Prostate gland (tissue), 2 donors: Measurements from ENCODE around the gene SMIM1. TPM values are rescaled to one million over a fixed set of nuclear protein-coding genes. Genes with fewer than 3 reads are reported as not detected.
A peak's percentile ranks its signal among the peaks of the same experiment; 100 is the strongest.

ENCODE experiments used
- DNase-seq: peaks from one replicate; pipeline ENCODE4 v3.0.0-alpha.2; 2019; ENCODE audit warnings: low spot score
- H3K27ac ChIP-seq, 2 donors: fragments of 200-600 bp; sonication (generic); 2 replicates each; pipeline ENCODE4 v1.5.1; 2017 to 2019
- H3K27me3 ChIP-seq: fragments of 200-600 bp; sonication (generic); replicated peaks from 2 replicates; pipeline ENCODE4 v1.5.1; 2019; ENCODE audit not compliant: insufficient read depth
- H3K36me3 ChIP-seq, 2 donors: fragments of 200-600 bp; sonication (generic); 1 replicate in 1 of 2; 2 replicates in 1 of 2; pipeline versions ENCODE4 v1.5.1 to v1.8.1; 2017 to 2019
- H3K4me1 ChIP-seq: fragments of 200-600 bp; sonication (generic); replicated peaks from 2 replicates; pipeline ENCODE4 v1.5.1; 2019
- H3K4me3 ChIP-seq, 2 donors: fragments of 200-600 bp; sonication (generic); 2 replicates each; pipeline ENCODE4 v1.5.1; 2017 to 2019
- H3K9me3 ChIP-seq: fragments of 200-600 bp; sonication (generic); 2 replicates; pipeline ENCODE4 v1.5.1; 2017
- POLR2A ChIP-seq: fragments of 450-650 bp; IDR thresholded peaks from one replicate; pipeline ENCODE4 v1.6.1; 2016; ENCODE audit warnings: antibody characterized with exemption, mild to moderate bottlenecking
- POLR2AphosphoS5 ChIP-seq: sonication (generic); formaldehyde crosslinking; IDR thresholded peaks from one replicate; pipeline ENCODE4 v1.6.1; 2017; ENCODE audit warnings: antibody characterized with exemption
- WGBS: methylation state at CpG from one replicate; pipeline ENCODE4 v1.1.5; 2018; 5-methylcytosine and 5-hydroxymethylcytosine counted together
- intact Hi-C: fragments of 100-400 bp; cut with DNase I; formaldehyde crosslinking; loops from one replicate; pipeline ENCODE4 v1.14.2; 2022
- total RNA-seq, 2 donors: library from RNA; depleted of rRNA; stranded (reverse); fragments of >200 nt; gene quantifications; one replicate each; pipeline ENCODE4 v1.1.0, GENCODE V29; 2016
- TF ChIP-seq, protein P1 (sequence below), 4 experiments: fragments of 200-600 bp in 2 of 4; fragments of 450-650 bp in 2 of 4; sonication (generic) in 2 of 4; IDR thresholded peaks; 1 replicate in 3 of 4; 2 replicates in 1 of 4; pipeline ENCODE4 v1.5.1; 2016 to 2019; ENCODE audit warnings: antibody characterized with exemption in 4 of 4, mild to moderate bottlenecking in 2 of 4, moderate library complexity in 2 of 4

Gene SMIM1
- total RNA-seq, 2 donors from 2014 or later, result 17.7 to 148 TPM

- Histone ChIP-seq H3K27ac (no peak overlapping the region), H3K36me3 (no peaks in the 10 kb centered on the region), H3K9me3 (no peaks in the 10 kb centered on the region), H3K27me3 (no peaks in the 10 kb centered on the region), H3K4me3 (no peak overlapping the region), H3K4me1 (no peaks in the 10 kb centered on the region)
- no peak for TF ChIP-seq POLR2AphosphoS5
- TF ChIP-seq, protein P1, sequence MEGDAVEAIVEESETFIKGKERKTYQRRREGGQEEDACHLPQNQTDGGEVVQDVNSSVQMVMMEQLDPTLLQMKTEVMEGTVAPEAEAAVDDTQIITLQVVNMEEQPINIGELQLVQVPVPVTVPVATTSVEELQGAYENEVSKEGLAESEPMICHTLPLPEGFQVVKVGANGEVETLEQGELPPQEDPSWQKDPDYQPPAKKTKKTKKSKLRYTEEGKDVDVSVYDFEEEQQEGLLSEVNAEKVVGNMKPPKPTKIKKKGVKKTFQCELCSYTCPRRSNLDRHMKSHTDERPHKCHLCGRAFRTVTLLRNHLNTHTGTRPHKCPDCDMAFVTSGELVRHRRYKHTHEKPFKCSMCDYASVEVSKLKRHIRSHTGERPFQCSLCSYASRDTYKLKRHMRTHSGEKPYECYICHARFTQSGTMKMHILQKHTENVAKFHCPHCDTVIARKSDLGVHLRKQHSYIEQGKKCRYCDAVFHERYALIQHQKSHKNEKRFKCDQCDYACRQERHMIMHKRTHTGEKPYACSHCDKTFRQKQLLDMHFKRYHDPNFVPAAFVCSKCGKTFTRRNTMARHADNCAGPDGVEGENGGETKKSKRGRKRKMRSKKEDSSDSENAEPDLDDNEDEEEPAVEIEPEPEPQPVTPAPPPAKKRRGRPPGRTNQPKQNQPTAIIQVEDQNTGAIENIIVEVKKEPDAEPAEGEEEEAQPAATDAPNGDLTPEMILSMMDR (IDR thresholded peaks at IDR 0.05), result peak in 2 of 4 experiments; percentile 14 to 45
- TF ChIP-seq POLR2A, result no peak
- intact Hi-C loops, result no loop called here
- 69% methylated on average over 27 of the region's 37 CpGs for WGBS
- no peak for DNase-seq
These were observed 45.3 kb upstream of the SMIM1 start for GRCh38 chr1:3727042-3727824.

DNA sequence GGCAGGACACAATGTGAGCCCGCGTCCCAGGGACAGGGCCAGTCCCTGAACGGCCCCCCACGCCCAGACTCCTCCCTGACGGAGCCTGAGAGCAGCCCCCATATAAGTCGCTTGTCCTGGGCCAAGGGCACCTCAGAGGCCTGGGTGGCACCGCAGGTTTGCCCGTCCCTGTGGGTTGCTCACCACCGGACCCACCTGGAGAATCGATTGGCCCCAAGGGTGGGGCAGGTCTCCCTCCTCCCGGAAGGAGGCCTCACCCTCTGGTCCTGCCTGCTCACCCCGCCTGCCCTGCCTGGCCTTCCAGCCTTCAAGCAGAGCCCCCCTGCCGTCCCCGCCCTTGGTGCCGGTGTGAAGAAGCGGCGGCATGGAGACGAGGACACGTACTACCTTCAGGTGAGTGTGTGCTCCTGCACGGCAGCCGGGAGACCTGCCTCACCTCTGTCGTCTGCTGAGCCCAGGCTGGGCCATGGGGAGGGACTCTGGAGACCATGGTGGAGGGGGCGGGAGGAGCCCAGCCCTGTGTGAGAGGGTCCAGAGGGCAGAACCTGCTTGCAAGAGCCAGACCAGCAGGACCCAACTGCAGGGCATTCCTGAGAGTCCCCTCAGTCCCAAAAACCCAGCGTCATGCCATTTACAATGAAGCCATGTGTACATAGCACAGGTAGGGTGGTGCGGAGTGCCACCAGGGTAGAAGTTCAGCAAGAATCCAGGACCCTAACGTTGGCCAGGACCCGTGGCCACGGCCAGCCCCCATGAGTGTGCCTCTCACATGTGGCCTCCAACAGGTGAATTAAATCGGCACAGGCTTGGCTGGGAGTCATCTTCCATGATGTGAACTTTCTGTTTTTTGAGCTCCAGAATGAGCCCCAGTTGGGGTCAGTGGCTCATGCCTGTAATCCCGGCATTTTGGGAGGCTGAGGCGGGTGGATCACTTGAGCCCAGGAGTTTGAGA is 44.4 kb upstream of the SMIM1 start:
- no peak for DNase-seq
- H3K4me3 ChIP-seq, result no peak overlapping the region
- TF ChIP-seq, protein P1 (IDR thresholded peaks at IDR 0.05), result no peak
- TF ChIP-seq POLR2AphosphoS5, result no peak
- TF ChIP-seq POLR2A, result no peak
- 80% methylated on average over 27 of the region's 31 CpGs for WGBS
- no peaks in the 10 kb centered on the region for H3K27me3 ChIP-seq
- no peaks in the 10 kb centered on the region for H3K9me3 ChIP-seq
- no peaks in the 10 kb centered on the region for H3K4me1 ChIP-seq
- intact Hi-C loops, result no loop called here
- no peak overlapping the region for H3K27ac ChIP-seq
- H3K36me3 ChIP-seq, result no peaks in the 10 kb centered on the region

GRCh38 chr1:3729594-3730542 is 42.7 kb upstream of the SMIM1 start:
- DNase-seq, result no peak
- no peaks in the 10 kb centered on the region for H3K36me3 ChIP-seq
- H3K4me3 ChIP-seq, result no peak overlapping the region
- no peak overlapping the region for H3K27ac ChIP-seq
- no peaks in the 10 kb centered on the region for H3K4me1 ChIP-seq
- 79% methylated on average over 32 of the region's 32 CpGs for WGBS
- TF ChIP-seq POLR2A (no peak), POLR2AphosphoS5 (no peak)
- TF ChIP-seq, protein P1 (IDR thresholded peaks at IDR 0.05), result no peak
- no peaks in the 10 kb centered on the region for H3K9me3 ChIP-seq
- intact Hi-C loops, result no loop called here
- H3K27me3 ChIP-seq, result no peaks in the 10 kb centered on the region

GRCh38 chr1:3730543-3731247 is 41.9 kb upstream of the SMIM1 start:
- Histone ChIP-seq H3K4me3 (no peak overlapping the region), H3K9me3 (no peaks in the 10 kb centered on the region), H3K27me3 (no peaks in the 10 kb centered on the region), H3K36me3 (no peaks in the 10 kb centered on the region), H3K4me1 (no peaks in the 10 kb centered on the region), H3K27ac (no peak overlapping the region)
- WGBS, result 91% methylated on average over 12 of the region's 25 CpGs
- no peak for DNase-seq
- intact Hi-C loops, result no loop called here
- TF ChIP-seq POLR2AphosphoS5 (no peak), POLR2A (no peak)
- TF ChIP-seq, protein P1 (IDR thresholded peaks at IDR 0.05), result no peak
